K562 (cell line): ENCODE measurements around the gene CREB3L2. TPM values are rescaled to one million over a fixed set of nuclear protein-coding genes. Genes with fewer than 3 reads are reported as not detected.

ENCODE experiments used
- BHLHE40 ChIP-seq: IDR thresholded peaks from 2 replicates; pipeline ENCODE4 v1.6.1; 2011; ENCODE audit warnings: low read length, improper control_type of control experiment
- BRCA1 ChIP-seq, 2 experiments: fragments of 450-650 bp in 1 of 2; sonication (generic) in 1 of 2; formaldehyde crosslinking in 1 of 2; IDR thresholded peaks; 2 replicates each; pipeline versions ENCODE4 v1.5.0 to v1.6.1; 2017 to 2020; ENCODE audit warnings: mild to moderate bottlenecking in 1 of 2, missing genetic modification reagents in 1 of 2
- CBX5 ChIP-seq: IDR thresholded peaks from 2 replicates; pipeline ENCODE4 v1.6.1; 2014; ENCODE audit warnings: low read depth, borderline replicate concordance
- FOS ChIP-seq: IDR thresholded peaks from 3 replicates; pipeline ENCODE4 v1.6.1; 2011; ENCODE audit not compliant: insufficient read length; ENCODE audit errors: extremely low read depth
- GTF3C2 ChIP-seq: IDR thresholded peaks from 3 replicates; pipeline ENCODE4 v1.6.1; 2011; ENCODE audit warnings: borderline replicate concordance, mild to moderate bottlenecking, moderate library complexity; ENCODE audit not compliant: insufficient read length; ENCODE audit errors: extremely low read depth
- LEF1 ChIP-seq: fragments of 450-650 bp; IDR thresholded peaks from 2 replicates; pipeline ENCODE4 v1.6.1; 2016; ENCODE audit warnings: mild to moderate bottlenecking
- NR2F6 ChIP-seq: fragments of 450-650 bp; formaldehyde crosslinking; IDR thresholded peaks from 2 replicates; pipeline ENCODE4 v1.4.0; 2020; ENCODE audit warnings: mild to moderate bottlenecking
- POU5F1 ChIP-seq: fragments of 150-350 bp; IDR thresholded peaks from 2 replicates; pipeline ENCODE4 v1.6.1; 2014; ENCODE audit warnings: borderline replicate concordance, low read length, low read depth, mild to moderate bottlenecking; ENCODE audit not compliant: partially characterized antibody
- PRPF4 ChIP-seq: fragments of 200-400 bp; formaldehyde crosslinking; IDR thresholded peaks from one replicate; pipeline ENCODE4 v1.6.1; 2017; ENCODE audit warnings: low read length, low read depth, mild to moderate bottlenecking; ENCODE audit not compliant: insufficient read depth, poor library complexity, severe bottlenecking
- PTBP1 ChIP-seq: fragments of 200-400 bp; formaldehyde crosslinking; IDR thresholded peaks from 2 replicates; pipeline ENCODE4 v1.6.1; 2017; ENCODE audit warnings: low read depth, low read length
- RBBP5 ChIP-seq: fragments of 200-600 bp; sonication (generic); IDR thresholded peaks from 2 replicates; pipeline ENCODE4 v1.6.1; 2012; ENCODE audit warnings: borderline replicate concordance, mild to moderate bottlenecking, low read length, control low read depth, inconsistent platforms; ENCODE audit not compliant: insufficient read depth, poor library complexity, severe bottlenecking
- TRIM25 ChIP-seq: fragments of 450-650 bp; IDR thresholded peaks from 2 replicates; pipeline ENCODE4 v1.7.0; 2016; ENCODE audit warnings: borderline replicate concordance
- ZBTB43 ChIP-seq: sonication (generic); formaldehyde crosslinking; IDR thresholded peaks from 2 replicates; pipeline ENCODE4 v1.8.0; 2023; ENCODE audit warnings: mild to moderate bottlenecking, missing genetic modification reagents
- ZBTB7A ChIP-seq: IDR thresholded peaks from 2 replicates; pipeline ENCODE4 v1.6.1; 2011; ENCODE audit warnings: low read depth, mild to moderate bottlenecking, low read length, moderate library complexity, borderline replicate concordance; ENCODE audit not compliant: control insufficient read depth
- ZNF232 ChIP-seq: sonication (generic); formaldehyde crosslinking; IDR thresholded peaks from 2 replicates; pipeline ENCODE4 v1.8.0; 2022; ENCODE audit warnings: mild to moderate bottlenecking, missing genetic modification reagents
- ZNF551 ChIP-seq: fragments of 250-450 bp; sonication (Bioruptor Pico); IDR thresholded peaks from 2 replicates; pipeline ENCODE4 v1.5.0; 2021; ENCODE audit warnings: mild to moderate bottlenecking, moderate library complexity
- polyA plus RNA-seq, 8 experiments: library from polyadenylated mRNA; depleted of rRNA in 4 of 8; stranded (reverse) in 5 of 8; unstranded in 3 of 8; fragments of >200 nt; fragmentation: Nextera tagmentation in 2 of 8; fragmentation: Illumina TruSeq in 1 of 8; extraction: Ambion mirVana in 2 of 8; extraction: Trizol in 1 of 8; gene quantifications; 2 replicates each; pipeline versions ENCODE4 v1.2.1 to v1.2.3, GENCODE V29; 2011 to 2014; ENCODE audit warnings: inconsistent platforms in 1 of 8, missing spikeins in 1 of 8
- total RNA-seq, 7 experiments: library from RNA; depleted of rRNA in 6 of 7; stranded (reverse); fragments of >200 nt in 6 of 7; fragmentation: Illumina TruSeq in 2 of 7; extraction: Trizol in 2 of 7; gene quantifications; 2 replicates each; pipeline versions ENCODE4 v1.2.1 to v1.2.3, GENCODE V29; 2011 to 2021; ENCODE audit warnings: low replicate concordance in 1 of 7
- TF ChIP-seq, protein P1 (sequence below): fragments of 250-450 bp; sonication (Bioruptor Pico); IDR thresholded peaks from 2 replicates; pipeline ENCODE4 v1.5.0; 2021
- TF ChIP-seq, protein P2 (sequence below): sonication (generic); formaldehyde crosslinking; IDR thresholded peaks from 2 replicates; pipeline ENCODE4 v1.8.0; 2022; ENCODE audit warnings: mild to moderate bottlenecking, missing genetic modification reagents
- TF ChIP-seq, protein P3 (sequence below): sonication (generic); IDR thresholded peaks from 2 replicates; pipeline ENCODE4 v1.6.1; 2016

The CREB3L2 gene
- total and polyA plus RNA-seq, 9 of the 15 experiments (the other 6 are each of a cell fraction or from before 2014, with no cell fraction given) = 7.1 to 45.6 (median 15.8) TPM

- TF ChIP-seq FOS (no peak), CBX5 (no peak), ZBTB43 (no peak), BHLHE40 (no peak), POU5F1 (no peak), LEF1 (no peak), TRIM25 (no peak), NR2F6 (CRISPR knock-in tag) (no peak), PRPF4 (no peak), RBBP5 (peak; percentile 73), ZNF551 (CRISPR knock-in tag) (no peak), BRCA1 (IDR thresholded peaks at IDR 0.05) (no peak), BRCA1 (CRISPR knock-in tag; IDR thresholded peaks at IDR 0.05) (no peak), PTBP1 (no peak), ZNF232 (CRISPR knock-in tag) (no peak), ZBTB7A (peak; percentile 31; the same call in 1 of the 2 replicates), GTF3C2 (no peak)
- TF ChIP-seq, protein P1, sequence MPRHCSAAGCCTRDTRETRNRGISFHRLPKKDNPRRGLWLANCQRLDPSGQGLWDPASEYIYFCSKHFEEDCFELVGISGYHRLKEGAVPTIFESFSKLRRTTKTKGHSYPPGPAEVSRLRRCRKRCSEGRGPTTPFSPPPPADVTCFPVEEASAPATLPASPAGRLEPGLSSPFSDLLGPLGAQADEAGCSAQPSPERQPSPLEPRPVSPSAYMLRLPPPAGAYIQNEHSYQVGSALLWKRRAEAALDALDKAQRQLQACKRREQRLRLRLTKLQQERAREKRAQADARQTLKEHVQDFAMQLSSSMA = no peak
- TF ChIP-seq, protein P2, sequence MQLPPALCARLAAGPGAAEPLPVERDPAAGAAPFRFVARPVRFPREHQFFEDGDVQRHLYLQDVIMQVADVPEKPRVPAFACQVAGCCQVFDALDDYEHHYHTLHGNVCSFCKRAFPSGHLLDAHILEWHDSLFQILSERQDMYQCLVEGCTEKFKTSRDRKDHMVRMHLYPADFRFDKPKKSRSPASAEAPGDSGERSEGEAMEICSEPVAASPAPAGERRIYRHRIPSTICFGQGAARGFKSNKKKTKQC (CRISPR knock-in tag) = no peak
- TF ChIP-seq, protein P3, sequence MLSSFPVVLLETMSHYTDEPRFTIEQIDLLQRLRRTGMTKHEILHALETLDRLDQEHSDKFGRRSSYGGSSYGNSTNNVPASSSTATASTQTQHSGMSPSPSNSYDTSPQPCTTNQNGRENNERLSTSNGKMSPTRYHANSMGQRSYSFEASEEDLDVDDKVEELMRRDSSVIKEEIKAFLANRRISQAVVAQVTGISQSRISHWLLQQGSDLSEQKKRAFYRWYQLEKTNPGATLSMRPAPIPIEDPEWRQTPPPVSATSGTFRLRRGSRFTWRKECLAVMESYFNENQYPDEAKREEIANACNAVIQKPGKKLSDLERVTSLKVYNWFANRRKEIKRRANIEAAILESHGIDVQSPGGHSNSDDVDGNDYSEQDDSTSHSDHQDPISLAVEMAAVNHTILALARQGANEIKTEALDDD = no peak
Observed at GRCh38 chr7:138000081-138000701, 1.7 kb downstream of the CREB3L2 start (continued).
